ENCODE results near the gene SMIM38.

Gene SMIM38

DNA sequence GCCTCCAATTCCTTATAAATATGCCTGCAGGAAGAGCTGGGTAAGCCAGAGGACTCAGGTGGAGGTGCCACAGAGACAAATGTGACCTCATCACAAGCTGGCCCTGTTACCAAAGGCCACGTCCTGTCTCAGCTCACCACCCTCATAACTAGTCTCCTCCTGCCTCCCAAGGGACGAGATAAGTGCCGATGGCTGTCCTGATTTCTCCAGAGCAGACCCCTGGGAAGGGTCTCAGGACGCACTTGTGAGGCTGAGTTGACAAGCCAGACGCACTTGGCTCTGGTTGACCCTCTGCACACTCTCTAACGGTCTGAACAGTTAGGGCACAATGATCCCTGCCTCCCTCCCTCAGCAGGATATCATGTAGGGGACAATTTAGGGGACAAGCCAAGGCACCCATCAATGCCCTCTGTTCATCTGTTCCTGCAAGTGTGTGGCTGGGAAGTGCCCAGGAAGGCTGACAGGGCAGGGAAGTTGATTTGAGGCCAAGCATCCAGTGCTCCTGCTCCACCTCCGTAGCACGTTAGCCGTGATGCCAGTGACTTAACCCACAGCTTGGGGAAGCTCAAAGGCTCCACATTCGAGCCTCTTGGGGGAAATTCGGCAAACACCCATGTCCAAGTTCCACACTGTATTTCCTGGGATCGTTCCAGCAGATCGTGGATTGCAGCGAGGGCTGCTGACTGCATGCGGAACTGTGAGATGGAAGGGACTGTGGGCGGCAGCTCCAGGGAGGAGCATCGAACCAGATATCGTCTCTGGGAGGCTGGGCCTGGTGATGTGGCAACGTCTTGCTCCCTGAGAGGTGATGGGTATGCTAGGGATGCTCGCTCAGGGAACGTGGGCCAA is 2.8 kb downstream of the SMIM38 start:
- H3K4me3 ChIP-seq (ENCODE audit: control insufficient read depth, low read depth, low read length) = no peak overlapping the region
- TF ChIP-seq, protein P1, sequence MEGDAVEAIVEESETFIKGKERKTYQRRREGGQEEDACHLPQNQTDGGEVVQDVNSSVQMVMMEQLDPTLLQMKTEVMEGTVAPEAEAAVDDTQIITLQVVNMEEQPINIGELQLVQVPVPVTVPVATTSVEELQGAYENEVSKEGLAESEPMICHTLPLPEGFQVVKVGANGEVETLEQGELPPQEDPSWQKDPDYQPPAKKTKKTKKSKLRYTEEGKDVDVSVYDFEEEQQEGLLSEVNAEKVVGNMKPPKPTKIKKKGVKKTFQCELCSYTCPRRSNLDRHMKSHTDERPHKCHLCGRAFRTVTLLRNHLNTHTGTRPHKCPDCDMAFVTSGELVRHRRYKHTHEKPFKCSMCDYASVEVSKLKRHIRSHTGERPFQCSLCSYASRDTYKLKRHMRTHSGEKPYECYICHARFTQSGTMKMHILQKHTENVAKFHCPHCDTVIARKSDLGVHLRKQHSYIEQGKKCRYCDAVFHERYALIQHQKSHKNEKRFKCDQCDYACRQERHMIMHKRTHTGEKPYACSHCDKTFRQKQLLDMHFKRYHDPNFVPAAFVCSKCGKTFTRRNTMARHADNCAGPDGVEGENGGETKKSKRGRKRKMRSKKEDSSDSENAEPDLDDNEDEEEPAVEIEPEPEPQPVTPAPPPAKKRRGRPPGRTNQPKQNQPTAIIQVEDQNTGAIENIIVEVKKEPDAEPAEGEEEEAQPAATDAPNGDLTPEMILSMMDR (conservative IDR thresholded peaks at IDR 0.05; ENCODE audit: control insufficient read depth, insufficient read depth, low read depth, low read length) = no peak
- no peak for DNase-seq (ENCODE audit: low read depth)

DNA sequence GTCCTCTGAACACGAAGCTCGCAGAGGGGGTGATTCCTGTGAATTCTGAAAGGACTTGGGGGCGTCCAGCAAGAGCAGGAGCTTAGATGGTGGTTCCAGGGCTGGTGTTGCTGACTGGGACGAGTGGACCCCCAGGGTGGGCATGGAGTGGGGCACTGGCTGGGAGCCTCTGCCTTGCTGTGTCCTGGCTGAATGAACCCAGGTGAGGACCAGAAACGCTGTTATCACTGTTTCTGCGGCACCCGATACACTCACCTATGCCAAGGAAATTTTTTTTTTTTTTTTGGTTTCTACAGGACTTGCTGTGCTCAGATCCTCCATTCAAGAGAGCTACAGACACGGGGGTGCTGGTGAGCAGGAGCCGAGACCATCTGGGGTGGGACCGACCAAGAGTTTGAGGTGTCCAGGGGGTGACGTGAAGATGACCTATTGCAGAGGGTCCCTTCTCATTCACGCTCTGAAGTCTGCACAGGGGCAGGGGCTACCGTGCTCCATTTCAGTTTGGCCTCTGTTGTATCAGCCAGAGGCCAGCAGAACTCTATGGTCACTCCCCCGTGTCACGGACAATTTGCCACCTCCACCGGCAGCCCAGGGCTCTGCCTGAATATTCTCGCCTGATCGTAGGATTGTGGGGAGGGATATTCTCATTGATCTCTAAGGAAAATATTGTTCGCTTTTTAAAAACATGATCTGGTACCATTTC is 3.6 kb downstream of the SMIM38 start:
- DNase-seq (ENCODE audit: low read depth) = no peak
- TF ChIP-seq, protein P1 (conservative IDR thresholded peaks at IDR 0.05; ENCODE audit: control insufficient read depth, insufficient read depth, low read depth, low read length) = no peak
- no peak overlapping the region for H3K4me3 ChIP-seq (ENCODE audit: control insufficient read depth, low read depth, low read length)

DNA sequence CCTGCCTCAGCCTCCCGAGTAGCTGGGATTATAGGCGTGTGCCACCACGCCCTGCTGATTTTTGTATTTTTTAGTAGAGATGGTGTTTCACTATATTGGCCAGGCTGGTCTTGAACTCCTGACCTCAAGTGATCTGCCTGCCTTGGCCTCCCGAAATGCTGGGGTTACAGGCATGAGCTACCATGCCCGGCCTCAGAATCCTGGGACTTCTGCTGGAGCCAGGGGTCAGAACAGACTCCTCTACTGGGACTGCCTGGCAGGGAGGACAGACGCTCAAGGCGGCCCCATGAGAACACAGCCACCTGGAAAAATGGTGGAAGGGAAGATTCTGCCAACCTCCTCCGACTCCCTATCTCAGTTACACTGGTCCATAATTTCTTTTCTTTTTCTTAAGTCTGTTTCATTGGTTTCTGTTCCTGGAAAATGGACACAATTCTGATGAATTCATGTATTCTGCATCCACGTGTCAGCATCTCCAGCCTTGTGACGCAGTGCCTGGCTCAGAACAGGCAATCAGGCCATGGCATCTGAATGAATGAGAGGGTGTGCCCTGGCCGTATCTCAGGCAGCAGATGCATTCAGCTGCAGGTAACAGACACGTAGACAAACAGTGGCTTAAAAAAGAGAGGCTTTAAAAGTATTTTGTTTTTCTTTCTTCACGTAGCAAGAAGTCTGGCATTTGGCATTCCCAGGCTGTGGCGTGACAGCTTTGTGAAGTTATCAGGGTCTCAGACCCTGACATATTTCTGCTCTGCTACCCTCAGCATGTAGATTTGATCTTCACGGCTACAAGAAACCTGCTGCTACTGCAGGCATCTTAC is 4.8 kb downstream of the SMIM38 start:
- DNase-seq (ENCODE audit: low read depth) = no peak
- TF ChIP-seq, protein P1 (conservative IDR thresholded peaks at IDR 0.05; ENCODE audit: control insufficient read depth, insufficient read depth, low read depth, low read length) = no peak
- no peak overlapping the region for H3K4me3 ChIP-seq (ENCODE audit: control insufficient read depth, low read depth, low read length)

DNA sequence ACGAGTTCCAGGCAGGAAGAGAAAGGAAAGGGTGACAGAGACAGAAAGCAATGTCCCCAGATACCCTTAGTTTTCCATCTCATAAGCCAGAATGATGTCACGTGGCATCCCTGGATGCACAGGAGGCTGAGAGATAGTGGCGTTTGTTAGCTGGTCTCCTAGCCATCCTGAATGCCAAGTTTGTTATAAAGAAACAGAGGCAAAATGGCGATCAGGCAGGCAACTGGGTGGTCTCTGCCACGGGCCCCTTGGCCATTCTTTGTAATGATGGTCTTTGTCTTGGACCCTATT is 5.3 kb downstream of the SMIM38 start:
- no peak overlapping the region for H3K4me3 ChIP-seq (ENCODE audit: control insufficient read depth, low read depth, low read length)
- DNase-seq (ENCODE audit: low read depth) = no peak
- TF ChIP-seq, protein P1 (conservative IDR thresholded peaks at IDR 0.05; ENCODE audit: control insufficient read depth, insufficient read depth, low read depth, low read length) = no peak

DNA sequence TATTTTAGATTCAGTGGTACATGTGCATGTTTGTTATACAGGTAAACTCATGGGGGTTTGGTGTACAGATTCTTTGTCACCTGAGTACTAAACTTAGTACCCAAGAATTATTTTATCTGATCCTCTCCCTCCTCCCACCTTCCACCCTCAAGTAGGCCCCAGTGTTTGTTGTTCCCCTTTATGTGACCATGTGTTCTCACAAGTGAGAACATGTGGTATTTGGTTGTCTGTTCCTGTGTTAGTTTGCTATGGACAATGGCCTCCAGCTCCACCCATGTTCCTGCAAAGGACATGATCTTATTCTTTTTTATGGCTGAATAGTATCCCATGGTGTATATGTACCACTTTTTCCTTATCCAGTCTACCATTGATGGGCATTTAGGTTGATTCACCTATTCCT is 6.8 kb downstream of the SMIM38 start:
- TF ChIP-seq, protein P1 (conservative IDR thresholded peaks at IDR 0.05; ENCODE audit: control insufficient read depth, insufficient read depth, low read depth, low read length) = no peak
- no peak overlapping the region for H3K4me3 ChIP-seq (ENCODE audit: control insufficient read depth, low read depth, low read length)
- no peak for DNase-seq (ENCODE audit: low read depth)

DNA sequence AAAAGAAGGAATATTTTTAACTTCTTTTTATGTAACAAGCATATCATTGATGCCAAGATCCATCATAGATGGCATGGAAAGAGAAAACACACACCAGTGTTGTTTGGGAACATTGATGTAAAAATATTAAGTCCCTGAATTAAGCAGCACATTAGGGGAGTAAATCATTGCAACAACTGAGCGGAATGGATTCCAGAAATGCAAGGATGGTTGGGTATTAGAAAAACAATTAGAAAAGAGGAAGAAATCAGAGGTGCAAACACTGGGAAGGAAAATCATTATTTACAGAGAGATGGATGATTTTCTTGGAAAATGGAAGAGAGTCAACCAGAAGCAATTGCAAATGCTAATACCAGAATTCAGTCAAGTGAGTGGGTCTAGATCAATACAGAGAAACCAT is 8.1 kb downstream of the SMIM38 start:
- DNase-seq (ENCODE audit: low read depth) = no peak
- H3K4me3 ChIP-seq (ENCODE audit: control insufficient read depth, low read depth, low read length) = no peak overlapping the region
- TF ChIP-seq, protein P1 (conservative IDR thresholded peaks at IDR 0.05; ENCODE audit: control insufficient read depth, insufficient read depth, low read depth, low read length) = no peak
